AG09309 (cell line): ENCODE data around the gene NPR2.

Experiments used
- DNase-seq: peaks from one replicate; pipeline ENCODE4 v3.0.0-alpha.2; 2010; ENCODE audit warnings: low read depth
- H3K4me3 ChIP-seq: 2 replicates; pipeline ENCODE4 v1.5.1; 2011; ENCODE audit warnings: mild to moderate bottlenecking, low read depth, low read length, moderate library complexity; ENCODE audit not compliant: control insufficient read depth
- TF ChIP-seq, protein P1 (sequence below): IDR thresholded peaks from 2 replicates; pipeline ENCODE4 v1.5.1; 2011; ENCODE audit warnings: mild to moderate bottlenecking, low read depth, low read length, inconsistent platforms; ENCODE audit not compliant: insufficient read depth, control insufficient read depth; ENCODE audit errors: missing control alignments

The NPR2 gene

DNA sequence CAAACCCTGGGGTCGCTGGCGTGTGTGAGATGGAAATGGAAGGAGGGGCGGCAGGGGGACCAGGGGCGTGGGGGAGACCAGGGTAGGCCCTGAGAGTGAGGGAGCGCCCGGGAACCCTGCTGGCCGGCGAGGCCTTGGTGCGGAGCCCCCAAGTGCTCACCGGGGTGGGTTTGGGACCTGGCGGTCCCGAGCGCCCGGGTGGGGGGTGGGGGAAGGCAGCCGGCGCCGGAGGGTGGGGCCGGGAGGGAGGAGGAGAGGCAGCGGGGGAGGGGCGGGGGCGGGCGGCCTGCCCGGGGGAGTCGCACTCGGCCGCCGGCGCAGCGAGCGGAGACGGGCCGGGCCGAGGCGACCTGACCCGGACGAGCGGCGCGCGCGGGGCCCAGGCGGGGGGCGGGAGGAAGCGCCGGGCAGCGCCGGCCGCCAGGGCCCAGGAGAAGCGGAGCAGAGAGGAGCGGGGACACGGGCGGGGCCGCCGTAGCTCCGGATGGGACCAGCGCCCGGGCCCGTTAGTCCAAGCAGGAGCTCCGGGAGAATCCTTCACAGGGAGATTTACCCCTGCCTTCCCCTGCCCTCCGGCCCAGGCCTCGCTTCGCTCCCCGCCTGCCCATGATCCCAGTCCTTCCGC lies at the start of gene NPR2:
Gene NPR2 (plus strand): TSS at position 295 of the 625 bp plus-strand sequence. CDS start 818 bp downstream, outside the sequence.
- TF ChIP-seq, protein P1, sequence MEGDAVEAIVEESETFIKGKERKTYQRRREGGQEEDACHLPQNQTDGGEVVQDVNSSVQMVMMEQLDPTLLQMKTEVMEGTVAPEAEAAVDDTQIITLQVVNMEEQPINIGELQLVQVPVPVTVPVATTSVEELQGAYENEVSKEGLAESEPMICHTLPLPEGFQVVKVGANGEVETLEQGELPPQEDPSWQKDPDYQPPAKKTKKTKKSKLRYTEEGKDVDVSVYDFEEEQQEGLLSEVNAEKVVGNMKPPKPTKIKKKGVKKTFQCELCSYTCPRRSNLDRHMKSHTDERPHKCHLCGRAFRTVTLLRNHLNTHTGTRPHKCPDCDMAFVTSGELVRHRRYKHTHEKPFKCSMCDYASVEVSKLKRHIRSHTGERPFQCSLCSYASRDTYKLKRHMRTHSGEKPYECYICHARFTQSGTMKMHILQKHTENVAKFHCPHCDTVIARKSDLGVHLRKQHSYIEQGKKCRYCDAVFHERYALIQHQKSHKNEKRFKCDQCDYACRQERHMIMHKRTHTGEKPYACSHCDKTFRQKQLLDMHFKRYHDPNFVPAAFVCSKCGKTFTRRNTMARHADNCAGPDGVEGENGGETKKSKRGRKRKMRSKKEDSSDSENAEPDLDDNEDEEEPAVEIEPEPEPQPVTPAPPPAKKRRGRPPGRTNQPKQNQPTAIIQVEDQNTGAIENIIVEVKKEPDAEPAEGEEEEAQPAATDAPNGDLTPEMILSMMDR, result no peak
- peak within 1 kb of the TSS; percentile 64 for H3K4me3 ChIP-seq
- no peak for DNase-seq

DNA sequence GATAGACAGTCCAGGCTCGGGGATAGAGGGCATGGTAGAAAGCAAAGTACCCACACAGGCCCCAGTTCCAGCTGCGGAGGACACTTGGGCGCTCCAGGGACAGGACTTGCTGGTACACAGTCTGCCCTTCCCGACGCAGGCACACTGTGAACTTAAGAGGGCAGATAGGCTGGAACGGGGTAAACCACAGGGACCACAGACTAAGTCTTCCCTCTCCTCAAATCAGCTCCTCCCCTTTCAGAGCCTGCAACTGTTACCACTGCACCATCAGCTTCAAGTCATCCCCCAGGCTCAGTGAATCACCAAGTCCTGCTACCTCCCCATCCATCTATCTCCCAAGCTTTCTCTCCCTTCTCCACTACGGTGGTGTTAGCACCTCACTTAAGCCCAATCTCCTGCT lies 49.7 kb upstream of the NPR2 start:
- no peak for DNase-seq
- TF ChIP-seq, protein P1, result no peak
- H3K4me3 ChIP-seq, result no peak overlapping the region

DNA sequence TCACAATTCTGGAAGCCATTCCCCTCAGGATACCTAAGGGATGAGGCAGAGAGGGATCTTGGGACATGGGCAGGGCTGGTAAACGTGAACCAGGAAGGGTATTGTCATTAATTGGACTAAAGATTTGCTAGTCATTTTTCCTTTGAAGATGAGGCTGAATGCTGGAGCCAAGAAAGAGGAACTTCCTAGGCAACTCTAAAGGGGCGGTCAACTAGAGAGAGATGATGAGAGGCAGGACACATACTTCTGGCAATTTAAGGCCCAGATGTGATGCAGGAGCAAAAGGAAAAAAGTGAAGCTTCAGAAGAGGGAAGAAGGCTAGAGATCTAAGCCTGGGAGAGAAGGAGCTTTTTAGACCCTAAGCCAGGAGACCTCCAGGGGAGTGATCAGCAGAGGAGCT lies 47.9 kb upstream of the NPR2 start:
- TF ChIP-seq, protein P1, result no peak
- no peak for DNase-seq
- no peak overlapping the region for H3K4me3 ChIP-seq

DNA sequence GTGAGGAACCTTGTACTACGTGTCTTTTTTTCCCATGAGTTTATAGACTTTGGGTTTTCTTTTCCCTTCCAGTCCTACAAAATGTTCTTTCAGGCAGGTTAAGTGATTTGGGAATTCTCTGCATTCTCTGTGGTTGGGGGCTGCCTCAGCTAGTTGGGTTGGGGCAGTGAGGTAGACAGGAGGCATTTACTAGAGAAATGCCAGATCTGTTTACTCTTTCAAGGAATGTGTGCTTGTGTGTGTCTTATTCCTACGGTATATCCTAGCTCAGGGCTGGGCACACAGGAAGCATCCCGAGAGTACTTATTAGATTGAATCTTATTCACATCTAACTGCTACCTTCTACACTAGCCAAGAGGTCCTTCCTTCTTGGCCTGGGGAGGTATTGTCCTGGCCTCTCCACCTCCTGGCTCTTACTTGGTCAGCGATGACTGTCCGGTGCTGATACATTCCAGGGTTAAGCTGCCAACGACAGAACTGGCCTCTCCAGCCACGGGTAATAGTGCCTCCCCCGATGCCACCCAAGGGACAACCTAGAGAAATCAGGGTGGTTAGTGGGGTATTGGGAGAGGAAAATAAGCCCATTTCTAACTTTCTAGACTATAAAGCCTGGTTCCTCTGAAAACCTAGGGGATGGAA lies 47.4 kb upstream of the NPR2 start:
- TF ChIP-seq, protein P1, result no peak
- no peak for DNase-seq
- H3K4me3 ChIP-seq, result no peak overlapping the region

DNA sequence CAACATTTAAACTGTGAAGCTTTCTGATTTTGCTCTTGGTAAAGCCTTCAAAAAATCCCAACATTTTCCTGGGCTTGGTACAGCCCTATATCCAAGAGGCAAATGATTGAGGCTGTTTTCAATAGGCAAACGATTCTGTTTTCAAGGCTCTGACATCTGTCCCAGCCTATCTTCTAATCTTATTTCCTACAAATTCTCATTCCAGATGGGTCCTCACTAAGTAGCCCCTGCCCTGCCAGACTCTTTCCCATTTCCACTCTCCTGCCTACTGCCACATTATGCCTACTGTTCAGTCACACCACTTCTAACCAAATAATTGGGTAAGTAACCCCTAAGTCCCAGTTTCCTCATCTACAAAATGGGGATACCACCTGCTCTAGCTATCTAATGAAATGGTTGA lies 45.8 kb upstream of the NPR2 start:
- TF ChIP-seq, protein P1, result no peak
- DNase-seq, result no peak
- H3K4me3 ChIP-seq, result no peak overlapping the region

DNA sequence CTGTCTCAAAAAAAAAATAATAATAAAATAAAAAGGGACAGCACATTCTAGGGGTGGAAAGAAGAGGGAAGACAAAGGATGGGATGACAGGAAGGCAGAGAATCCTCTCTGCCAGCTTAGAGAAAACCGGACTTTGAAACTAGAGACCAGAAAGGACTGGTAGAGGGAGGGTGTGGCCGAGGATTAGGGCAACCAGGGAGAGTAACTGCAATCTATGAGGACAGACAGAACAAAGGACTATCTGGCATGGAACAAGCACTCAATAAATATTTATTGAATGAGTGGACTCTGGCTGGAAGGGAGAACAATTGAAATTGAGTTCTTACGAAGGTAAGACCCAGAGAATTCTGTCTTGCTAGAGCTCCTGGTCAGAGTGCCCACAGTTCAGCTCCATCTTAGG lies 44.8 kb upstream of the NPR2 start:
- peak overlapping the region; percentile 99 for H3K4me3 ChIP-seq
- no peak for DNase-seq
- TF ChIP-seq, protein P1, result no peak
